Measurements from ENCODE around the gene RIN2.

The RIN2 gene

GRCh38 chr20:19758133-19758500 lies at the start of gene RIN2:
TSS of gene RIN2 (plus strand) at chr20:19758258. CDS start at chr20:19889602, 131,344 bp downstream.
- no peak for TF ChIP-seq CTCF (conservative IDR thresholded peaks at IDR 0.05; ENCODE audit: low read depth)
- POLR2A ChIA-PET (ENCODE audit: low non-redundant PET): interaction anchor here (0.6 to 1.0 kb wide), 2 partner anchors 61 to 66 kb away, joined by 3 to 4 read pairs; no protein-coding TSS in a partner anchor
- peak; percentile 80 for DNase-seq (ENCODE audit: low spot score)
- CTCF ChIA-PET: interaction anchor here (1.0 kb wide), 1 partner anchor 70 kb away, joined by 3 read pairs; no protein-coding TSS in a partner anchor
- H3K27ac ChIP-seq: peak within 1 kb of the TSS; percentile 92

GRCh38 chr20:19709635-19710335 lies 48.3 kb upstream of the RIN2 start:
- no peak for DNase-seq (ENCODE audit: low spot score)
- POLR2A ChIA-PET (ENCODE audit: low non-redundant PET): no interaction called here
- no peak overlapping the region for H3K27ac ChIP-seq
- CTCF ChIA-PET: no interaction called here
- no peak for TF ChIP-seq CTCF (conservative IDR thresholded peaks at IDR 0.05; ENCODE audit: low read depth)

GRCh38 chr20:19710336-19711120 lies 47.5 kb upstream of the RIN2 start:
- CTCF ChIA-PET: no interaction called here
- no peak overlapping the region for H3K27ac ChIP-seq
- TF ChIP-seq CTCF (conservative IDR thresholded peaks at IDR 0.05; ENCODE audit: low read depth): no peak
- POLR2A ChIA-PET (ENCODE audit: low non-redundant PET): no interaction called here
- DNase-seq (ENCODE audit: low spot score): no peak

- no peak for DNase-seq (ENCODE audit: low spot score)
- ChIA-PET CTCF (no interaction called here), POLR2A (ENCODE audit: low non-redundant PET) (no interaction called here)
- H3K27ac ChIP-seq: no peak overlapping the region
- TF ChIP-seq CTCF (conservative IDR thresholded peaks at IDR 0.05; ENCODE audit: low read depth): no peak
Observed at GRCh38 chr20:19711126-19711525, 46.9 kb upstream of the RIN2 start.

GRCh38 chr20:19712721-19713260 lies 45.3 kb upstream of the RIN2 start:
- no peak for TF ChIP-seq CTCF (conservative IDR thresholded peaks at IDR 0.05; ENCODE audit: low read depth)
- POLR2A ChIA-PET (ENCODE audit: low non-redundant PET): no interaction called here
- DNase-seq (ENCODE audit: low spot score): no peak
- CTCF ChIA-PET: interaction anchor here (0.6 kb wide), 1 partner anchor 69 kb away, joined by 3 read pairs; no protein-coding TSS in a partner anchor
- no peak overlapping the region for H3K27ac ChIP-seq

- CTCF ChIA-PET: interaction anchor here (0.6 to 0.8 kb wide), 3 partner anchors 27 to 525 kb away, joined by 3 read pairs; no protein-coding TSS in a partner anchor
Observed at GRCh38 chr20:19713822-19714578, 44.1 kb upstream of the RIN2 start.

More at GRCh38 chr20:19713822-19714578, 44.1 kb upstream of the RIN2 start:
- H3K27ac ChIP-seq: no peak overlapping the region
- no peak for DNase-seq (ENCODE audit: low spot score)
- POLR2A ChIA-PET (ENCODE audit: low non-redundant PET): interaction anchor here (0.6 kb wide), 1 partner anchor 285 kb away, joined by 3 read pairs; no protein-coding TSS in a partner anchor
- no peak for TF ChIP-seq CTCF (conservative IDR thresholded peaks at IDR 0.05; ENCODE audit: low read depth)

All from RWPE1 (cell line).